Activated naive CD4-positive, alpha-beta T cell treated with anti-CD3 and anti-CD28 coated beads, Interleukin-2, amount 10 ng/mL, durations not matched to agents 5 hours and 36 hours (primary cell): ENCODE data around the gene LYRM9. TPM values are rescaled to one million over a fixed set of nuclear protein-coding genes. Genes with fewer than 3 reads are reported as not detected.

Experiments
- total RNA-seq, 2 experiments: library from RNA; stranded (reverse); gene quantifications; one replicate each; pipeline ENCODE4 v1.2.3, GENCODE V29; 2021

Gene LYRM9
- 1 to 10 TPM; 4.8 to 5.6 TPM for total RNA-seq

DNA sequence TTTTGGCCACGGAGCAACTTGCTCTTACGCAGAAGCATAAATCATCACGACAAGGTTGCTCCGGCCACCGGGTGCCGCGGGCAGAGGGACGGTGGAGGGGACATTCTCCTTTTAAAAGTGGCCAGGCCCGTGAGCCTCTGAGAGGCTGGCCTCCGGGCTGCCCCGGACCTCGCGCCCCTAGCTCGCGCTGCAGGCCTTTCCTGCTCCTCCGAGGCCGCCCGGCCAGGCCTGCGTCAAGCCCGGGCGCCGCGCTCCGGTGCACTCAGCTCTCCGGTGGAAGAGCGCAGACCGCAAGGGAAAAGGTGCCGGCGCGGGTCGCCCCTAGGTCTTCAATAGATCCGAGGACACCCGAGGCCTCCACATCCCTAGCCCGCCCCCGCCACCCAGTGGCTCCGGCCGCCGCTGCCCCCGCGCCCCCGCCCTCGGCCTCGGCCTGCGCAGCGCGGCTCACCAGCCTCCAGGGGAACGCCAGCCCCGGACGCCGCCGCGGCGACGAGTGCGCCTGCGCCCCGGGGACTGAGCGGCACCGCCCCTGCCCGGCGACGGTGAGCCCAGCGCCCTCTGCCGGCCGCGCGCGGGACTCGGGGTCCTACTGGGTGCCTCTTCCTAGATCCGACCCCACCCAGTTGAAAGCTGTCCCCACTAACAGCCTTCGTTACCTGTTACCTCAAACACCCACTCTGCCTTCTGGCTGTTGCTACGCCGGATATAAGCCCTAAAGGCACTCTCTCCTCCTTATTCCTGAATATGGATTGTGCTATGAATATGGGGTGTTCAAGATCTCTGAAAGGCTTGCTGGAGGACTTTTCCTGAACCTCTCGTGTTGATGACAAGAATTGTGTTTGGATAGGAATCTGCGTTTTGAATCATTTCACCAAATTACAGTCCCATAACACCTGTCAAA is at the start of gene LYRM9:
TSS of gene LYRM9 (minus strand) at position 500 of the 904 bp plus-strand sequence. CDS start 10,671 bp downstream, outside the sequence.

Other genes with a start within 250 kb of the LYRM9 start
- gene NOS2, start 92.8 kb downstream of the LYRM9 start, total RNA-seq, result under 1 TPM in 1 of 2 experiments, not detected in 1; 0.05 TPM
- gene NLK, start 149.3 kb upstream of the LYRM9 start, total RNA-seq, result 10 to 100 TPM; 11.0 to 12.5 TPM